MCF 10A (cell line): ENCODE measurements around the gene CTNNB1. TPM values are rescaled to one million over a fixed set of nuclear protein-coding genes. Genes with fewer than 3 reads are reported as not detected.

ENCODE experiments used
- BruUV-seq: library from RNA; stranded (reverse); fragments of 400-500 nt; replicated peaks from 2 replicates; lab custom pipeline; 2021; lab: Mats Ljungman, UMichigan
- CTCF ChIA-PET: fragments of 300-600 bp; sonication (Branson Sonifier 250); formaldehyde crosslinking; extraction: SDS; loops from one replicate; lab custom pipeline; 2021; ENCODE audit warnings: antibody characterized with exemption, inconsistent platforms; lab: Yijun Ruan, JAX
- POLR2A ChIA-PET: fragments of 300-600, 350-650 bp; sonication (Branson Sonifier 250); formaldehyde crosslinking; extraction: SDS; loops from one replicate; lab custom pipeline; 2020; ENCODE audit warnings: antibody characterized with exemption, inconsistent platforms; lab: Yijun Ruan, JAX
- DNase-seq: peaks from one replicate; pipeline ENCODE4 v3.0.0-alpha.2; 2018; ENCODE audit not compliant: unreplicated experiment
- H3K27ac Mint-ChIP-seq: one replicate; pipeline ENCODE4 v1.8.0; 2022; ENCODE audit warnings: mild to moderate bottlenecking, low read depth, mixed read lengths; ENCODE audit not compliant: unreplicated experiment
- H3K27me3 Mint-ChIP-seq: one replicate; pipeline ENCODE4 v1.8.0; 2022; ENCODE audit warnings: mixed read lengths; ENCODE audit not compliant: insufficient read depth, unreplicated experiment
- H3K36me3 Mint-ChIP-seq: one replicate; pipeline ENCODE4 v1.8.0; 2022; ENCODE audit warnings: mild to moderate bottlenecking, moderate library complexity, mixed read lengths; ENCODE audit not compliant: insufficient read depth, unreplicated experiment
- H3K4me1 Mint-ChIP-seq: one replicate; pipeline ENCODE4 v1.8.0; 2022; ENCODE audit warnings: mixed read lengths; ENCODE audit not compliant: insufficient read depth, unreplicated experiment
- H3K4me3 Mint-ChIP-seq: one replicate; pipeline ENCODE4 v1.8.0; 2022; ENCODE audit warnings: mild to moderate bottlenecking, moderate library complexity, mixed read lengths; ENCODE audit not compliant: unreplicated experiment
- H3K9me3 Mint-ChIP-seq: one replicate; pipeline ENCODE4 v1.8.0; 2022; ENCODE audit warnings: mixed read lengths; ENCODE audit not compliant: unreplicated experiment
- intact Hi-C: fragments of 100-400 bp; cut with micrococcal nuclease; formaldehyde crosslinking; loops from 2 replicates; pipeline ENCODE4 v1.14.1; 2022
- total RNA-seq: library from RNA; stranded (reverse); gene quantifications from 2 replicates; pipeline ENCODE4 v1.2.3, GENCODE V29; 2022
- TF ChIP-seq, protein P1 (sequence below): fragments of 200-600 bp; IDR thresholded peaks from one replicate; pipeline ENCODE4 v1.8.0; 2022; ENCODE audit warnings: antibody characterized with exemption, mild to moderate bottlenecking; ENCODE audit not compliant: unreplicated experiment

CTNNB1 gene
- total RNA-seq, 1 experiment from 2014 or later: 244 TPM

DNA sequence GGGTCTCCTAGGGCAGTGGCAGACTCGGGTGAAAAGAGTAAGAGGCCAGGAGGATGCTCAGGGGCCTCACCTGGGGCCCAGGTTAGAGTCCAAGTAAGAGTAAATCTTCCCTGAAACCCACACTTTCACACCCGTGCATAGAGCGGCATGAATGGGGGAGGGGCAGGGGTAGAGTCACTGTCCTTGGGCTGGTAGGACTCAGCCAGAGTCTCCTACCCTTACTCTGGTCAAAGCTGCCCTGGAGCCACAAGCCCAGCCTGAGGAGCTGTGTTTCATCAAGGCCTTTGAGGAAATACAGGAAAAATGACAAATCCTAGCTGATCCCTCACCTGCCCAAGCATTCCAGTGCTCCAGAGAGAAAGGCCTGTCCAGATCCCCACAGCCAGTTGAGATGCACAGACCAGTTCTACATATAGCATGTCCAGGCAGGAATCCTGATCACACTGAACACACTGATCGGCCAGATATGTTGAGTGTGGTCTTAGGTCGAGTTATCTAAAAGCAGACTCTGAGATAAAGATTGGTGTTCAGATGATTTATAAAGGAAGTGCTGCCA, 16.7 kb upstream of the CTNNB1 start:
- H3K36me3 Mint-ChIP-seq: no peaks in the 10 kb centered on the region
- TF ChIP-seq, protein P1, sequence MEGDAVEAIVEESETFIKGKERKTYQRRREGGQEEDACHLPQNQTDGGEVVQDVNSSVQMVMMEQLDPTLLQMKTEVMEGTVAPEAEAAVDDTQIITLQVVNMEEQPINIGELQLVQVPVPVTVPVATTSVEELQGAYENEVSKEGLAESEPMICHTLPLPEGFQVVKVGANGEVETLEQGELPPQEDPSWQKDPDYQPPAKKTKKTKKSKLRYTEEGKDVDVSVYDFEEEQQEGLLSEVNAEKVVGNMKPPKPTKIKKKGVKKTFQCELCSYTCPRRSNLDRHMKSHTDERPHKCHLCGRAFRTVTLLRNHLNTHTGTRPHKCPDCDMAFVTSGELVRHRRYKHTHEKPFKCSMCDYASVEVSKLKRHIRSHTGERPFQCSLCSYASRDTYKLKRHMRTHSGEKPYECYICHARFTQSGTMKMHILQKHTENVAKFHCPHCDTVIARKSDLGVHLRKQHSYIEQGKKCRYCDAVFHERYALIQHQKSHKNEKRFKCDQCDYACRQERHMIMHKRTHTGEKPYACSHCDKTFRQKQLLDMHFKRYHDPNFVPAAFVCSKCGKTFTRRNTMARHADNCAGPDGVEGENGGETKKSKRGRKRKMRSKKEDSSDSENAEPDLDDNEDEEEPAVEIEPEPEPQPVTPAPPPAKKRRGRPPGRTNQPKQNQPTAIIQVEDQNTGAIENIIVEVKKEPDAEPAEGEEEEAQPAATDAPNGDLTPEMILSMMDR: no peak
- no peak overlapping the region for H3K4me3 Mint-ChIP-seq
- ChIA-PET POLR2A (interaction anchor here (1.7 kb wide), 1 partner anchor 17 kb away, joined by 4 read pairs; the partner anchor contains the start of gene CTNNB1), CTCF (interaction anchor here (0.5 to 1.0 kb wide), 2 partner anchors 20 to 25 kb away, joined by 3 to 4 read pairs; no protein-coding TSS in a partner anchor)
- intact Hi-C loops: no loop called here
- no peaks in the 10 kb centered on the region for H3K4me1 Mint-ChIP-seq
- H3K9me3 Mint-ChIP-seq: no peaks in the 10 kb centered on the region
- no peak for DNase-seq
- H3K27me3 Mint-ChIP-seq: no peaks in the 10 kb centered on the region
- no peak overlapping the region for H3K27ac Mint-ChIP-seq
- no TSS peak for BruUV-seq

DNA sequence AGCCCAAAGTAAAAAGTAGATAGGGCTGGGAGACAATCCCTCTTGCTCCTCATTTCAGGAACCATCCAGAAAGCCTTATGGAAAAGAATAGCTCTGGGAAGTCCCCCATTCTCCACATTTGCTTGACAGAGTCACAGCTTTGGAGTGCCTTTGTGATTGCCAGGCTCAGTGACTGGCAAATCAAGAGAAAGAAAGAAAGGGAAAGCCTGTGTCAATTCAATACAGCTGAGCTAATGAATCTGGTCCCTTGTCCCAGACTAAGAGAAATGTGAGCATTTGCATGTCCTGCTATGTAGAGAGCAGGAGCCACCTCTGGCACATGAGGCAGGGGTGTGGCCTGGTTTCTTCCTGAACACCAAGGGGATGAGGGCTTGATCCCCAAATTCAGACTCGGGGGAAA, 14.9 kb upstream of the CTNNB1 start:
- Mint-ChIP-seq H3K9me3 (no peaks in the 10 kb centered on the region), H3K27me3 (no peaks in the 10 kb centered on the region), H3K36me3 (no peaks in the 10 kb centered on the region), H3K4me3 (no peak overlapping the region), H3K27ac (no peak overlapping the region), H3K4me1 (peaks cover 8% of the 10 kb centered on the region)
- TF ChIP-seq, protein P1: no peak
- BruUV-seq: no TSS peak
- no peak for DNase-seq
- intact Hi-C loops: no loop called here
- ChIA-PET CTCF (no interaction called here), POLR2A (interaction anchor here (0.6 to 1.4 kb wide), 3 partner anchors 8 to 25 kb away, joined by 3 to 5 read pairs (median 3); partner anchors contain the start of gene CTNNB1)

DNA sequence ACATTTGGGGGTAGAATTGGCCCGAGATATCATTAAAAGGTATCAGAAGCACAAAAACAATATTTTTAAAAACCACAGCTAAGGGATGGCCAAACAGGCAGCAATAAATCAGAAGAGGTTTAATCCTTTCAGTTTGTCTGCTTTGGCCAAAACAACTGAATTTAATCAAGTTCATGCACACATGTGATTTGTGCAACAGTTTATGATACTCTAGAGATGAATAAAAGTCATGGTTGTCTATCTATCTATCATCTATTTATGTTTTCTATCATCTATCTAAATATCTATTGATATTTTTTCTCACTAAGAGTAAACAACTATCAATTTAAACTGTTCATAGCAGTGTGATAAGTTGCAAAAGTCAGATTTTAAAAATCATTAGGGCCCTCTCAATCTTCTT, 13.0 kb upstream of the CTNNB1 start:
- H3K4me1 Mint-ChIP-seq: peaks cover 8% of the 10 kb centered on the region
- intact Hi-C loops: no loop called here

DNA sequence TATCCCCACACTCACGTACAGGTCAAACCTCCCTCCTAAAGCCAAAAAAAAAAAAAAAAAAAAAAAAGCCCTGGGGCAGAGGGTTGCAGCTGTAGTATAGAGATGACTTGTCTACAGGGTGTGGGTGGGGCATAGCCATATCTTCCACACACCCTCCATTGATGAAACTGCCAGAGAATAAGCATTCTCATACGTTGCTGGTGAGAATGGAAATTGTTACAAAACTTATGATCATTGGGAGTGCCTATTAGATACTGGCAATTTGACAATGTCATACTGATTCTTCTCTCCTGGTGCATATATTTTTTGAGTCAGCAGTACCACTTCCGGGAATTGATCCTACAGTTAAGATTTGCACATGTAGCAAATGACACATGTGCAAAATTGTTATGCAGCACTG, 11.0 kb upstream of the CTNNB1 start:
- CTCF ChIA-PET: no interaction called here
- Mint-ChIP-seq H3K27me3 (no peaks in the 10 kb centered on the region), H3K4me3 (no peak overlapping the region), H3K4me1 (peaks cover 8% of the 10 kb centered on the region), H3K36me3 (no peaks in the 10 kb centered on the region), H3K27ac (no peak overlapping the region), H3K9me3 (no peaks in the 10 kb centered on the region)
- TF ChIP-seq, protein P1: no peak
- BruUV-seq: no TSS peak
- POLR2A ChIA-PET: no interaction called here
- intact Hi-C loops: no loop called here
- no peak for DNase-seq

More for the DNA sequence above, 13.0 kb upstream of the CTNNB1 start:
- H3K27me3 Mint-ChIP-seq: no peaks in the 10 kb centered on the region
- H3K4me3 Mint-ChIP-seq: no peak overlapping the region
- ChIA-PET CTCF (no interaction called here), POLR2A (interaction anchor here (0.7 kb wide), 1 partner anchor 12 kb away, joined by 3 read pairs; no protein-coding TSS in a partner anchor)
- no peaks in the 10 kb centered on the region for H3K36me3 Mint-ChIP-seq
- no peak for DNase-seq
- no peaks in the 10 kb centered on the region for H3K9me3 Mint-ChIP-seq
- BruUV-seq: no TSS peak
- no peak overlapping the region for H3K27ac Mint-ChIP-seq
- TF ChIP-seq, protein P1: no peak
